CD4-positive, alpha-beta memory T cell (primary cell): ENCODE results near the gene DNAJC12. TPM values are rescaled to one million over a fixed set of nuclear protein-coding genes. Genes with fewer than 3 reads are reported as not detected.
"Not testable (repeated sequence)": the region's sequence is repeated elsewhere in the genome, so short reads cannot be mapped to it uniquely, and the experiment has no call there.

Experiments
- CTCF ChIA-PET: fragments of 350-600 bp; sonication (Branson Sonifier 250); formaldehyde crosslinking; loops from one replicate; lab custom pipeline; 2021; ENCODE audit warnings: inconsistent platforms; ENCODE audit not compliant: partially characterized antibody; lab: Charles Lee
- POLR2A ChIA-PET: fragments of 350-600 bp; sonication (Branson Sonifier 250); formaldehyde crosslinking; loops from one replicate; lab custom pipeline; 2021; ENCODE audit not compliant: partially characterized antibody; lab: Charles Lee
- DNase-seq, 5 donors: peaks; one replicate each; pipeline versions ENCODE4 v3.0.0 to v3.0.0-alpha.2; 2020 to 2022; ENCODE audit warnings: mixed read lengths in 1 of 5
- H3K27ac ChIP-seq: one replicate; pipeline ENCODE4 v1.7.0; 2013; ENCODE audit warnings: low read depth, low read length
- H3K27me3 ChIP-seq: 2 replicates; pipeline ENCODE4 v1.7.0; 2013; ENCODE audit warnings: mild to moderate bottlenecking, low read length, moderate library complexity; ENCODE audit not compliant: insufficient read depth
- H3K36me3 ChIP-seq: 2 replicates; pipeline ENCODE4 v1.7.0; 2013; ENCODE audit warnings: mild to moderate bottlenecking, low read length, moderate library complexity; ENCODE audit not compliant: insufficient read depth
- H3K4me1 ChIP-seq: 2 replicates; pipeline ENCODE4 v1.7.0; 2013; ENCODE audit warnings: mild to moderate bottlenecking, low read length, moderate library complexity; ENCODE audit not compliant: insufficient read depth
- H3K4me3 ChIP-seq, 2 donors: one replicate each; pipeline ENCODE4 v1.7.0; 2013; ENCODE audit warnings: low read length in 2 of 2, mild to moderate bottlenecking in 1 of 2
- H3K9me3 ChIP-seq, 2 donors: one replicate each; pipeline ENCODE4 v1.7.0; 2013; ENCODE audit warnings: low read length in 2 of 2, control low read depth in 1 of 2; ENCODE audit not compliant: control insufficient read depth in 1 of 2
- H3K27ac Mint-ChIP-seq, 7 donors: one replicate each; pipeline ENCODE4 v1.8.0; 2020 to 2021; ENCODE audit warnings: mixed read lengths in 7 of 7, mild to moderate bottlenecking in 6 of 7, inconsistent platforms in 3 of 7, moderate library complexity in 3 of 7
- H3K27me3 Mint-ChIP-seq, 2 donors: one replicate each; pipeline ENCODE4 v1.8.0; 2020 to 2021; ENCODE audit warnings: mixed read lengths in 2 of 2
- H3K36me3 Mint-ChIP-seq, 2 donors: one replicate each; pipeline ENCODE4 v1.8.0; 2020 to 2021; ENCODE audit warnings: mixed read lengths in 2 of 2, inconsistent platforms in 1 of 2, mild to moderate bottlenecking in 1 of 2
- H3K4me1 Mint-ChIP-seq, 4 donors: one replicate each; pipeline ENCODE4 v1.8.0; 2020 to 2021; ENCODE audit warnings: mixed read lengths in 4 of 4, mild to moderate bottlenecking in 1 of 4
- H3K4me3 Mint-ChIP-seq, 8 donors: one replicate each; pipeline ENCODE4 v1.8.0; 2020 to 2021; ENCODE audit warnings: mixed read lengths in 8 of 8, mild to moderate bottlenecking in 7 of 8, moderate library complexity in 6 of 8, inconsistent platforms in 3 of 8
- H3K9me3 Mint-ChIP-seq, 8 donors: one replicate each; pipeline ENCODE4 v1.8.0; 2020 to 2021; ENCODE audit warnings: mixed read lengths in 8 of 8, mild to moderate bottlenecking in 5 of 8, inconsistent platforms in 3 of 8, moderate library complexity in 1 of 8
- intact Hi-C: fragments of 100-400 bp; cut with micrococcal nuclease; formaldehyde crosslinking; loops from one replicate; pipeline ENCODE4 v1.15.1; 2023
- polyA plus RNA-seq, 2 donors: library from polyadenylated mRNA; unstranded; fragments of 300-500 nt; fragmentation: Illumina TruSeq; gene quantifications; one replicate each; pipeline ENCODE4 v1.2.3, GENCODE V29; 2021
- total RNA-seq, 2 experiments: library from RNA; stranded (reverse); gene quantifications; one replicate each; pipeline ENCODE4 v1.2.3, GENCODE V29; 2021

Gene DNAJC12
- total and polyA plus RNA-seq, 4 experiments from 2014 or later, result 0.22 TPM; not detected in 3

GRCh38 chr10:67839951-67840350, 2.0 kb upstream of the DNAJC12 start:
- POLR2A ChIA-PET, result no interaction called here
- Mint-ChIP-seq H3K4me3 (no peak overlapping the region), H3K27ac (no peak overlapping the region), H3K4me1 (peaks cover 0 to 4% (median 3%) of the 10 kb centered on the region in 4 donors), H3K27me3 (no peaks in the 10 kb centered on the region), H3K9me3 (peaks cover 2 to 15% (median 8%) of the 10 kb centered on the region in 8 donors), H3K36me3 (no peaks in the 10 kb centered on the region)
- CTCF ChIA-PET, result no interaction called here
- Histone ChIP-seq H3K4me3 (no peak overlapping the region), H3K36me3 (no peaks in the 10 kb centered on the region), H3K4me1 (no peaks in the 10 kb centered on the region), H3K27me3 (no peaks in the 10 kb centered on the region), H3K9me3 (no peaks in the 10 kb centered on the region), H3K27ac (no peak overlapping the region)
- DNase-seq, result no peak
- intact Hi-C loops, result no loop called here

GRCh38 chr10:67839511-67839910, 1.5 kb upstream of the DNAJC12 start:
- POLR2A ChIA-PET, CTCF ChIA-PET, H3K4me1 Mint-ChIP-seq, H3K27me3 Mint-ChIP-seq, H3K36me3 ChIP-seq, H3K4me3 ChIP-seq, H3K9me3 ChIP-seq, H3K27ac ChIP-seq, H3K36me3 Mint-ChIP-seq, H3K27ac Mint-ChIP-seq, H3K4me3 Mint-ChIP-seq, DNase-seq, H3K27me3 ChIP-seq, H3K4me1 ChIP-seq, intact Hi-C loops: not testable (repeated sequence)
- H3K9me3 Mint-ChIP-seq, result peaks cover 2 to 15% (median 8%) of the 10 kb centered on the region in 8 donors

- H3K36me3 Mint-ChIP-seq, result no peaks in the 10 kb centered on the region
- H3K4me3 Mint-ChIP-seq, result no peak overlapping the region
- ChIA-PET POLR2A (interaction anchor here (1.6 kb wide), 1 partner anchor 10 kb away, joined by 3 read pairs; no protein-coding TSS in a partner anchor), CTCF (no interaction called here)
- intact Hi-C loops, result no loop called here
- H3K27me3 Mint-ChIP-seq, result no peaks in the 10 kb centered on the region
- Histone ChIP-seq H3K4me3 (no peak overlapping the region), H3K9me3 (no peaks in the 10 kb centered on the region), H3K27ac (no peak overlapping the region), H3K27me3 (no peaks in the 10 kb centered on the region), H3K4me1 (no peaks in the 10 kb centered on the region), H3K36me3 (no peaks in the 10 kb centered on the region)
- H3K27ac Mint-ChIP-seq, result no peak overlapping the region
- peaks cover 0 to 4% (median 3%) of the 10 kb centered on the region in 4 donors for H3K4me1 Mint-ChIP-seq
- H3K9me3 Mint-ChIP-seq, result peaks cover 2 to 12% (median 6%) of the 10 kb centered on the region in 8 donors
- DNase-seq, result no peak
Observed at GRCh38 chr10:67836972-67837371, 1.0 kb downstream of the DNAJC12 start.

- no peak overlapping the region for H3K4me3 Mint-ChIP-seq
- H3K27me3 Mint-ChIP-seq, result peaks cover 0 to 3% of the 10 kb centered on the region in 2 donors
- H3K4me1 Mint-ChIP-seq, result peaks cover 0 to 4% (median 3%) of the 10 kb centered on the region in 4 donors
- H3K36me3 Mint-ChIP-seq, result no peaks in the 10 kb centered on the region
- no peak overlapping the region for H3K27ac Mint-ChIP-seq
- intact Hi-C loops, result no loop called here
- Histone ChIP-seq H3K9me3 (no peaks in the 10 kb centered on the region), H3K27me3 (no peaks in the 10 kb centered on the region), H3K27ac (no peak overlapping the region), H3K36me3 (no peaks in the 10 kb centered on the region), H3K4me3 (no peak overlapping the region), H3K4me1 (no peaks in the 10 kb centered on the region)
- no peak for DNase-seq
- POLR2A ChIA-PET, result no interaction called here
- CTCF ChIA-PET, result no interaction called here
- peaks cover 2 to 8% (median 5%) of the 10 kb centered on the region in 8 donors for H3K9me3 Mint-ChIP-seq
Observed at GRCh38 chr10:67836488-67836887, 1.5 kb downstream of the DNAJC12 start.

GRCh38 chr10:67835541-67836394, 2.2 kb downstream of the DNAJC12 start:
- H3K36me3 Mint-ChIP-seq, H3K27me3 Mint-ChIP-seq, H3K36me3 ChIP-seq, H3K4me3 ChIP-seq, H3K4me1 Mint-ChIP-seq, H3K27ac ChIP-seq, DNase-seq, H3K4me3 Mint-ChIP-seq, H3K9me3 ChIP-seq, intact Hi-C loops, H3K27me3 ChIP-seq, H3K4me1 ChIP-seq, H3K9me3 Mint-ChIP-seq, H3K27ac Mint-ChIP-seq, POLR2A ChIA-PET, CTCF ChIA-PET: not testable (repeated sequence)

- no peaks in the 10 kb centered on the region for H3K36me3 ChIP-seq
- H3K4me1 ChIP-seq, result no peaks in the 10 kb centered on the region
- Mint-ChIP-seq H3K4me1 (peaks cover 0 to 4% (median 3%) of the 10 kb centered on the region in 4 donors), H3K27me3 (peaks cover 0 to 3% of the 10 kb centered on the region in 2 donors), H3K27ac (peak overlapping the region in 1 of 7 donors; percentile 18), H3K36me3 (no peaks in the 10 kb centered on the region), H3K9me3 (no peaks in the 10 kb centered on the region), H3K4me3 (no peak overlapping the region)
- ChIA-PET POLR2A (interaction anchor here (0.6 kb wide), 1 partner anchor 51 kb away, joined by 3 read pairs; no protein-coding TSS in a partner anchor), CTCF (no interaction called here)
- H3K4me3 ChIP-seq, result no peak overlapping the region
- intact Hi-C loops, result no loop called here
- no peak for DNase-seq
- H3K9me3 ChIP-seq, result no peaks in the 10 kb centered on the region
- H3K27me3 ChIP-seq, result no peaks in the 10 kb centered on the region
- H3K27ac ChIP-seq, result no peak overlapping the region
Observed at GRCh38 chr10:67834375-67834774, 3.6 kb downstream of the DNAJC12 start.

GRCh38 chr10:67827811-67828210, 10.2 kb downstream of the DNAJC12 start:
- ChIA-PET CTCF (interaction anchor here (0.8 kb wide), 1 partner anchor 39 kb away, joined by 4 read pairs; no protein-coding TSS in a partner anchor), POLR2A (no interaction called here)
- intact Hi-C loops, result no loop called here
- no peaks in the 10 kb centered on the region for H3K9me3 Mint-ChIP-seq
- no peak overlapping the region for H3K4me3 Mint-ChIP-seq
- H3K36me3 ChIP-seq, result no peaks in the 10 kb centered on the region
- H3K36me3 Mint-ChIP-seq, result no peaks in the 10 kb centered on the region
- H3K27me3 ChIP-seq, result no peaks in the 10 kb centered on the region
- DNase-seq, result no peak
- H3K9me3 ChIP-seq, result no peaks in the 10 kb centered on the region
- H3K4me1 Mint-ChIP-seq, result no peaks in the 10 kb centered on the region
- H3K27ac ChIP-seq, result no peak overlapping the region
- H3K4me3 ChIP-seq, result no peak overlapping the region
- H3K27ac Mint-ChIP-seq, result no peak overlapping the region
- H3K4me1 ChIP-seq, result no peaks in the 10 kb centered on the region
- peaks cover 0 to 3% of the 10 kb centered on the region in 2 donors for H3K27me3 Mint-ChIP-seq
